Measurements from ENCODE around the gene SHISA8. TPM values are rescaled to one million over a fixed set of nuclear protein-coding genes. Genes with fewer than 3 reads are reported as not detected.

The SHISA8 gene
- total RNA-seq, 6 donors from 2014 or later, result 0.17 TPM; not detected in 5

DNA sequence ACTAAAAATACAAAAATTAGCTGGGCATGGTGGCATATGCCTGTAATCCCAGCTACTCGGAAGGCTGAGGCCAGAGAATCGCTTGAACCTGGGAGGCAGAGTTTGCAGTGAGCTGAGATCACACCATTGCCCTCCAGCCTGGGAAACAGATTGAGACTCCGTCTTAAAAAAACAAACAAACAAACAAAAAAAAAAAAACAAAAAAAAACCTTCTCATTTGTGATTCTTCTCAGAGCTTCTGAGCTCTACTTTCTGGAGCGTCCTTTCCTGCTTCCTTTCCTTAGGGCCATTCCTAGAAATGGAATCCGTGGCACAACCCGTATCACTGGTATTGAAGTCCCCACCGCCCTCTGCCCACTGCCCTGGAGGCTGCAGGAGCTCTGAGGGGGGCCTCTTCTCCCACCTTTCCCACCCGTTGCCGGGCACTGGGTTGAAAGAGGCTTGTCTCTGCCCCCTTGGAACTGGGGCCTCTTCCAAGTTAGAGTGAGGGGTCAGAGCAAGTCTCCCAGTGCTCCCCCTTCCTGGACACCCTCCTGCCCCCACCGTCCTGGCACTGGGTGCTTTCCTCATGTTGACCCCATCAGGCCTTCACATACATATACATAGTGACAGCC lies 2.0 kb upstream of the SHISA8 start:
- peaks cover 0 to 53% (median 43%) of the 10 kb centered on the region in 4 donors for H3K27me3 ChIP-seq
- TF ChIP-seq EP300 (IDR thresholded peaks at IDR 0.05) (no peak), POLR2AphosphoS5 (IDR thresholded peaks at IDR 0.05) (no peak), POLR2A (IDR thresholded peaks at IDR 0.05) (no peak)
- TF ChIP-seq, protein P1, sequence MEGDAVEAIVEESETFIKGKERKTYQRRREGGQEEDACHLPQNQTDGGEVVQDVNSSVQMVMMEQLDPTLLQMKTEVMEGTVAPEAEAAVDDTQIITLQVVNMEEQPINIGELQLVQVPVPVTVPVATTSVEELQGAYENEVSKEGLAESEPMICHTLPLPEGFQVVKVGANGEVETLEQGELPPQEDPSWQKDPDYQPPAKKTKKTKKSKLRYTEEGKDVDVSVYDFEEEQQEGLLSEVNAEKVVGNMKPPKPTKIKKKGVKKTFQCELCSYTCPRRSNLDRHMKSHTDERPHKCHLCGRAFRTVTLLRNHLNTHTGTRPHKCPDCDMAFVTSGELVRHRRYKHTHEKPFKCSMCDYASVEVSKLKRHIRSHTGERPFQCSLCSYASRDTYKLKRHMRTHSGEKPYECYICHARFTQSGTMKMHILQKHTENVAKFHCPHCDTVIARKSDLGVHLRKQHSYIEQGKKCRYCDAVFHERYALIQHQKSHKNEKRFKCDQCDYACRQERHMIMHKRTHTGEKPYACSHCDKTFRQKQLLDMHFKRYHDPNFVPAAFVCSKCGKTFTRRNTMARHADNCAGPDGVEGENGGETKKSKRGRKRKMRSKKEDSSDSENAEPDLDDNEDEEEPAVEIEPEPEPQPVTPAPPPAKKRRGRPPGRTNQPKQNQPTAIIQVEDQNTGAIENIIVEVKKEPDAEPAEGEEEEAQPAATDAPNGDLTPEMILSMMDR (IDR thresholded peaks at IDR 0.05), result no peak
- WGBS, 2 donors, result 51 to 67% methylated on average over 10 of the region's 10 CpGs

DNA sequence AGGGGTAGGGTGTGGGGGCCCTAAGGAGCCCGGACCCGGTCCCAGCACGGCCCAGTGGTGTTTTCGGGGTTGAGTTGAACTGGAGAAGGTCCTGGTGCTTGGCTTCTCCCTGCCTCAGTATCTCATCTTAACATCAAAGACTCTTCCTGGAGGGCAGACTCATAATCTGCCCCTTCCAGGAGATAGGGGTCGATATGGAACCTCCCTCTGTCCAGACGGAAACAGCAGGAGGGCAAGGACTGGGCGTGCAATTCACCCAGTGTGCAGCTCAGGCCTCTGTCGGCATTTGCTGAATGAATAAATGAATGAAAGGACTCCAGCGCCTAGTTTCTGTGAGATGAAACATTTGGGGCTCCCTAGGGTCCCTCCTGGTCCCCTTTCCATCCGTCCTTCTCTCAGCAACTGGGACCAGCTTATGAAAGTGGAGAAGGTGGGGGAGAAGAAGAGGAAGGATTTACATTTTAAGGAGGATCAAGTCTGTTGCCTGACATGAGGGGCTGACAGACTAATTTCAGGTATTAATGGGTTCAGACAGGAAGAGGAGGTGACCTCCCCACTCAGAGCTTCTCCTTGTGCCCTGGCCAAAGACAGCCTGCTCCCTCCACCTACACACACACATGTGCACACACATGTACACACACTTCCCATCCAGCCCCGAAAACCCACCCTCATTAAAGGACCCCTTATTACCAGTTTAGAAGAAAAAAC lies 1.1 kb upstream of the SHISA8 start:
- 53% methylated on average over 7 to 11 of the region's 11 CpGs for WGBS, 2 donors
- no peak overlapping the region for H3K4me3 ChIP-seq
- peaks cover 36 to 52% (median 41%) of the 10 kb centered on the region in 4 donors for H3K4me1 ChIP-seq
- no peaks in the 10 kb centered on the region for H3K9me3 ChIP-seq
- no peak overlapping the region for H3K27ac ChIP-seq
- no peaks in the 10 kb centered on the region for H3K36me3 ChIP-seq
- TF ChIP-seq POLR2A (IDR thresholded peaks at IDR 0.05) (no peak), POLR2AphosphoS5 (IDR thresholded peaks at IDR 0.05) (no peak), EP300 (IDR thresholded peaks at IDR 0.05) (no peak)
- TF ChIP-seq, protein P1 (IDR thresholded peaks at IDR 0.05), result no peak
- DNase-seq, result no peak
- peaks cover 0 to 62% (median 50%) of the 10 kb centered on the region in 4 donors for H3K27me3 ChIP-seq
- ATAC-seq (ENCODE audit: low FRiP score in 2 of 2), result no peak

More for the DNA sequence above, 2.0 kb upstream of the SHISA8 start:
- H3K4me1 ChIP-seq, result peaks cover 30 to 46% (median 37%) of the 10 kb centered on the region in 4 donors
- no peak for DNase-seq
- no peaks in the 10 kb centered on the region for H3K36me3 ChIP-seq
- ATAC-seq (ENCODE audit: low FRiP score in 2 of 2), result no peak
- H3K27ac ChIP-seq, result no peak overlapping the region
- no peaks in the 10 kb centered on the region for H3K9me3 ChIP-seq
- no peak overlapping the region for H3K4me3 ChIP-seq

DNA sequence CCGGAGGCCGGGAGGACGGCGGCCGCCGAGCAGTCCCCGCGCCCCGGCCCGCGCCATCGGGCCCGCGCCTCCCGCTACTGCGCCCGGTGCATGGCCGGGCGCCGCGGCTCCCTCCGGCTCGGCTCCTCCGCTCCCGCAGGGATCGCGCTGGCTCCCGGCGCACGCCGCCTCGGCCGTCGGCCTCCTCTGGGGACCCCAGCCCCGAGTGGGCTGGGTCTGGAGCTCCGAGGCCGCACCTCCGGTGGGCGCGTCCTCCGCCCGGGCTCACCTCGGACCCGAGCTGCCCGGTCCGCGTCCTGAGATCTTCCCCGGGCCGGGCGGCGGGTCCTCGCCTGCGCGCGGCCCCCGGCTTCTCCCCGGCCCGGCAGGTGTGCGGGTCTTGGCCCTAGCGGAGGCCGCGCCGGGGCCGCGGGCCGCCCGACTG lies 251 bp downstream of the SHISA8 start:
- ATAC-seq (ENCODE audit: low FRiP score in 2 of 2), result no peak
- Histone ChIP-seq H3K27ac (no peak overlapping the region), H3K4me3 (peak overlapping the region in 3 of 4 donors; percentile 37 to 48 (median 47)), H3K4me1 (peaks cover 46 to 58% (median 48%) of the 10 kb centered on the region in 4 donors), H3K9me3 (no peaks in the 10 kb centered on the region), H3K36me3 (no peaks in the 10 kb centered on the region), H3K27me3 (peaks cover 0 to 75% (median 61%) of the 10 kb centered on the region in 4 donors)
- no peak for DNase-seq
- no peak for TF ChIP-seq POLR2AphosphoS5 (IDR thresholded peaks at IDR 0.05)
- no peak for TF ChIP-seq POLR2A (IDR thresholded peaks at IDR 0.05)
- TF ChIP-seq, protein P1 (IDR thresholded peaks at IDR 0.05), result no peak
- TF ChIP-seq EP300 (IDR thresholded peaks at IDR 0.05), result no peak
- 2% methylated on average over 31 of the region's 67 CpGs; no CpG with 5 or more reads in 1 of the 2 donors for WGBS, 2 donors

DNA sequence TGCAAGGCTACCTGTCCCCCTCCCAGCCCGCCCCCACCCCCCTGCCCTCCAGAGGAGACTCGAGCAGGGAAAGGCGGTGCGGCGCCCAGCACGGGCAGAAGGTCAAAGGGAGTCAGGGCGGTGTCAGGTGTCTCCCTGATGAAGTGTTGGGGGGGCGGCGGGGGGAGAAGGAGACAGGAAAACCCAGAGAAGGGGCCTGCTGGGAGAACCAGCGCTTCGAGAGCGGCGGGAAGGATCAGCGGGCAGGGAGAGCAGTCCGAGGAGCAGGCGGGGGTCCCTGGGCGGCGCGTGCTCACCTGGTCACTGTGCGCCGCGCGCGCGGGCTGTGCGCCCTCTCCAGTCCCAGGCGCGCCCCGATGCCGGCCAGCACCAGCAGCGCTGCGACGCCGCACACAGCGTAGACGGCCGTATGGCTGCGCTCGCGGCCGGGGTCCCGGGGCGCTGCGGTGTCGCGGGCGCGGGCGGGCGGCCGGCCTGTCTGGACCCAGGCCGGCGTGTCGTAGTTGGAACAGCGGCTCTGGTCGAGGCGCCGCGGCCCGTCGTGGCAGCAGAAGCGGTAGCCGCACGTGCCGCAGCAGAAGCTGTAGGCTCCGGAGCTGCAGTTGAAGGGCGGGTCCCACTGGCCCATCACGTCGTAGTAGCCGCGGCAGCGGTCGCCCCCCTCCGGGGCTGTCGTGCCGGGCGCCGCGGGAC lies 886 bp downstream of the SHISA8 start:
- no peak overlapping the region for H3K27ac ChIP-seq
- TF ChIP-seq, protein P1 (IDR thresholded peaks at IDR 0.05), result no peak
- peak overlapping the region in 2 of 4 donors; percentile 28 to 47 for H3K4me3 ChIP-seq
- H3K4me1 ChIP-seq, result peaks cover 40 to 57% (median 43%) of the 10 kb centered on the region in 4 donors
- no peaks in the 10 kb centered on the region for H3K36me3 ChIP-seq
- no peak for ATAC-seq (ENCODE audit: low FRiP score in 2 of 2)
- H3K9me3 ChIP-seq, result no peaks in the 10 kb centered on the region
- peaks cover 0 to 76% (median 62%) of the 10 kb centered on the region in 4 donors for H3K27me3 ChIP-seq
- peak in 1 of 2 donors; percentile 82 for DNase-seq
- 3 to 5% methylated on average over 11 to 45 of the region's 79 CpGs for WGBS, 2 donors

Measured in upper lobe of left lung (tissue), 6 donors.